ENCODE results near the gene MPLKIP.
A peak's percentile ranks its signal among the peaks of the same experiment; 100 is the strongest.
"Not testable (repeated sequence)": the region's sequence is repeated elsewhere in the genome, so short reads cannot be mapped to it uniquely, and the experiment has no call there.

Gene MPLKIP

GRCh38 chr7:40134428-40135316, at the start of gene MPLKIP, which contains the start of gene SUGCT:
TSS of gene MPLKIP (minus strand) at chr7:40134622. CDS start at chr7:40134567, 55 bp downstream.
TSS of gene SUGCT (plus strand) at chr7:40135005.
- DNase-seq, result peak; percentile 87 to 89

GRCh38 chr7:40182452-40182851, 48.0 kb upstream of the MPLKIP start:
- DNase-seq, result no peak

- DNase-seq, result no peak
Measured at GRCh38 chr7:40177071-40177470, 42.6 kb upstream of the MPLKIP start.

- DNase-seq, result no peak
Measured at GRCh38 chr7:40175725-40176510, 41.5 kb upstream of the MPLKIP start.

- DNase-seq, result not testable (repeated sequence)
Measured at GRCh38 chr7:40175256-40175655, 40.8 kb upstream of the MPLKIP start.

- not testable (repeated sequence) for DNase-seq
Measured at GRCh38 chr7:40173121-40173520, 38.7 kb upstream of the MPLKIP start.

- not testable (repeated sequence) for DNase-seq
Measured at GRCh38 chr7:40168266-40168665, 33.8 kb upstream of the MPLKIP start.

- no peak for DNase-seq
Measured at GRCh38 chr7:40167291-40167690, 32.9 kb upstream of the MPLKIP start.

GRCh38 chr7:40165216-40165615, 30.8 kb upstream of the MPLKIP start:
- no peak for DNase-seq

- no peak for DNase-seq
Measured at GRCh38 chr7:40162516-40162915, 28.1 kb upstream of the MPLKIP start.

- DNase-seq, result no peak
Measured at GRCh38 chr7:40156988-40157387, 22.6 kb upstream of the MPLKIP start.

- DNase-seq, result no peak
Measured at GRCh38 chr7:40151504-40151903, 17.1 kb upstream of the MPLKIP start.

- DNase-seq, result no peak
Measured at GRCh38 chr7:40148671-40149070, 14.2 kb upstream of the MPLKIP start.

- DNase-seq, result not testable (repeated sequence)
Measured at GRCh38 chr7:40148247-40148580, 13.8 kb upstream of the MPLKIP start.

- no peak for DNase-seq
Measured at GRCh38 chr7:40147371-40148246, 13.2 kb upstream of the MPLKIP start.

- not testable (repeated sequence) for DNase-seq
Measured at GRCh38 chr7:40145596-40146130, 11.2 kb upstream of the MPLKIP start.

GRCh38 chr7:40141916-40142315, 7.5 kb upstream of the MPLKIP start:
- not testable (repeated sequence) for DNase-seq

GRCh38 chr7:40139891-40140290, 5.5 kb upstream of the MPLKIP start:
- not testable (repeated sequence) for DNase-seq

- no peak for DNase-seq
Measured at GRCh38 chr7:40138973-40139372, 4.6 kb upstream of the MPLKIP start.

- DNase-seq, result no peak
Measured at GRCh38 chr7:40137563-40137962, 3.1 kb upstream of the MPLKIP start.

GRCh38 chr7:40135317-40135610, 842 bp upstream of the MPLKIP start:
- no peak for DNase-seq

- DNase-seq, result no peak
Measured at GRCh38 chr7:40133561-40134427, 628 bp downstream of the MPLKIP start.
